HT-29 (cell line): ENCODE measurements around the gene SOD3. TPM values are rescaled to one million over a fixed set of nuclear protein-coding genes. Genes with fewer than 3 reads are reported as not detected.

Source experiments
- DNase-seq: peaks from one replicate; pipeline ENCODE4 v3.0.0-alpha.2; 2015; ENCODE audit warnings: low spot score
- small RNA-seq: library from RNA; depleted of rRNA; stranded (forward); fragments of <200 nt; gene quantifications from one replicate; pipeline ENCODE3, GENCODE V24; 2014
- total RNA-seq: library from RNA; depleted of rRNA; stranded (reverse); fragments of >200 nt; shearing (Covaris generic); gene quantifications from 2 replicates; pipeline ENCODE4 v1.2.3, GENCODE V29; 2014; rRNA removed

The SOD3 gene
- total RNA-seq, 1 experiment from 2014 or later, result 3.3 TPM

GRCh38 chr4:24840826-24841543, 45.6 kb downstream of the SOD3 start:
- DNase-seq, result no peak

DNA sequence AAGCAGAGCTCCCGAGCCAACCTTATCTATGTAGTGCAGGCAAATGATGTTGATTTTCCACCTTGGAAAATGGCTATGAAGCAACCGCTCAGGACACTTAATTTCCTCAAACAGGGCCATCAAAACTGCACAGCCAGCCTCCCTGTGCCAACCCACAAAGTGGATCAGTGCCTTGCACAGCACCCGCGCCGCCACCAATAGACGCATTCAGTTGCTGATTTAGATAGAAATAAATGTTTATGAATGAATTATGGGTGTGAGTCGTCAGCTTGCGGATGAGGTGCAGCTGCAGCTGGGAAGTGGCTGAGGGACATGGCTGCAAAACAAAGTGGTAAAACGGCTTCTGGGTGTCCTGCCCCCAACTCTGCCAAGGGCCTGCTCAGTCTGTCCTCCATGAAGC, 47.0 kb downstream of the SOD3 start:
- no peak for DNase-seq

GRCh38 chr4:24843096-24843495, 47.7 kb downstream of the SOD3 start:
- no peak for DNase-seq

DNA sequence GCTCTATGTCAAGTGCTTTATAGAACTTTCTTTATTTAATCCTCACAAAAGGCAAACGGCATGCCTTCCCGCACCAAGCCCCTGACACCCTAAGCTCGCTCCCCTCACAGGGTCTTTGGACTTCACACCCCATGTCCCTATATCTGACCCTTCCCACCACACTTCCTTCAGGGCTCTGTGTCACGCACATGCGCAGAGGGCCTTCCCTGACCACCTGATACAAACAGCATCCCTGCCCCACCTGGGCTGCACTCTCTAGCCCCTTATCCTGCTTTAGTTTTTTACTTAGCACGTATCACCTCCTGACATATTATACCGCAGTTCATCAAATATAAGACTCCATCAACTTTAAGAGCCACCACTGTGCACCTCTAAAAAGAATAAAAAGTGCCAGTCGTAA, 49.8 kb downstream of the SOD3 start:
- DNase-seq, result no peak

DNA sequence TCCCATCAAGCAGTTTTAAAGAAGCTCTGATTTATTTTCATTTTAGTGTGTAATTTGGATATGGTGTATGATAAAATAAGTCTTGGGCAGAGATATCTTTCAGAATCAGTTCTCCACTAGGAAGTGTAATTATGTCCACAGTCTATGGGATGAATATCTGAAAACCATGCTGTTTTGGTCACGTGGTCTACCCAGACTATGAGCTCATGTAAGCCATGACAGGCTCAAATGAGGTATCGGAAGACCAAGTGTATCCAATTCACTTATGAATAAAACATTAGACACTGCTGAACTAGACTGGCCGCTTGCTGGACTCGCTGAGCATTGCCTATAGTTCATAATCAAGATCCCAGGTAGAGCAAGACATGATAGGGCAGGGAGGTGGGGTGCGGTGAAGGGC, 50.5 kb downstream of the SOD3 start:
- DNase-seq, result no peak

- DNase-seq, result no peak
Observed at GRCh38 chr4:24846716-24847115, 51.3 kb downstream of the SOD3 start.

- DNase-seq, result no peak
Observed at GRCh38 chr4:24849351-24849750, 54.0 kb downstream of the SOD3 start.

- DNase-seq, result no peak
Observed at GRCh38 chr4:24849756-24850155, 54.4 kb downstream of the SOD3 start.

Small RNAs within 50 kb of the gene (small RNA-seq; reads per million reads assigned to genes)
- not detected for gene AC006390.1

Other genes with a start within 250 kb of the SOD3 start
- gene DHX15, start 211.0 kb upstream of the SOD3 start, total RNA-seq, result 148 and 167 TPM in 2 replicates
- 0.34 and 0.92 TPM in 2 replicates for gene CCDC149, start 117.5 kb downstream of the SOD3 start, total RNA-seq
- gene LGI2, start 235.4 kb downstream of the SOD3 start, total RNA-seq, result not detected in 2 replicates